Common myeloid progenitor, CD34-positive (primary cell): ENCODE results near the gene NOC3L.
"Not testable (repeated sequence)": the region's sequence is repeated elsewhere in the genome, so short reads cannot be mapped to it uniquely, and the experiment has no call there.

Experiments used
- CTCF ChIA-PET: fragments of 350-600 bp; sonication (Branson Sonifier 250); formaldehyde crosslinking; loops from one replicate; lab custom pipeline; 2021; ENCODE audit warnings: antibody characterized with exemption; lab: Charles Lee
- POLR2A ChIA-PET: fragments of 350-600 bp; sonication (Branson Sonifier 250); formaldehyde crosslinking; loops from one replicate; lab custom pipeline; 2021; ENCODE audit warnings: antibody characterized with exemption; lab: Charles Lee
- DNase-seq, 3 donors: peaks; one replicate each; pipeline versions ENCODE4 v3.0.0 to v3.0.0-alpha.2; 2013
- H3K27ac ChIP-seq, 2 experiments: 1 replicate in 1 of 2; 2 replicates in 1 of 2; pipeline ENCODE4 v1.7.0; 2013; ENCODE audit warnings: inconsistent platforms in 2 of 2, low read length in 2 of 2, mild to moderate bottlenecking in 2 of 2, low read depth in 1 of 2, moderate library complexity in 1 of 2; ENCODE audit not compliant: severe bottlenecking in 2 of 2, insufficient read depth in 1 of 2, poor library complexity in 1 of 2
- H3K27me3 ChIP-seq, 5 experiments: replicated peaks in 2 of 5; 1 replicate in 3 of 5; 2 replicates in 2 of 5; pipeline versions ENCODE4 v1.6.1 to v1.7.0; 2013; ENCODE audit warnings: low read length in 4 of 5, mild to moderate bottlenecking in 2 of 5, moderate library complexity in 2 of 5, inconsistent platforms in 1 of 5; ENCODE audit not compliant: insufficient read depth in 5 of 5, control insufficient read depth in 4 of 5
- H3K36me3 ChIP-seq, 4 experiments: 1 replicate in 2 of 4; 2 replicates in 2 of 4; pipeline versions ENCODE4 v1.6.1 to v1.7.0; 2013; ENCODE audit warnings: low read length in 3 of 4, control low read depth in 1 of 4, mild to moderate bottlenecking in 1 of 4; ENCODE audit not compliant: control insufficient read depth in 4 of 4, insufficient read depth in 4 of 4
- H3K4me1 ChIP-seq, 4 experiments: 1 replicate in 3 of 4; 2 replicates in 1 of 4; pipeline versions ENCODE4 v1.6.1 to v1.7.1; 2013; ENCODE audit warnings: low read length in 3 of 4, mild to moderate bottlenecking in 3 of 4, control low read depth in 1 of 4, inconsistent platforms in 1 of 4, moderate library complexity in 1 of 4; ENCODE audit not compliant: control insufficient read depth in 4 of 4, insufficient read depth in 4 of 4; ENCODE audit errors: control extremely low read depth in 1 of 4
- H3K4me3 ChIP-seq, 7 experiments: 1 replicate in 4 of 7; 2 replicates in 3 of 7; pipeline versions ENCODE4 v1.5.1 to v1.7.0; 2013; ENCODE audit warnings: mild to moderate bottlenecking in 7 of 7, low read length in 6 of 7, moderate library complexity in 6 of 7, inconsistent platforms in 2 of 7, low read depth in 2 of 7, control low read depth in 1 of 7; ENCODE audit not compliant: insufficient read depth in 4 of 7, control insufficient read depth in 1 of 7; ENCODE audit errors: extremely low read depth in 1 of 7
- H3K9me3 ChIP-seq, 5 experiments: 1 replicate in 4 of 5; 2 replicates in 1 of 5; pipeline versions ENCODE4 v1.6.1 to v1.7.1; 2013; ENCODE audit warnings: low read length in 4 of 5, mild to moderate bottlenecking in 2 of 5, inconsistent platforms in 1 of 5, low read depth in 1 of 5, moderate library complexity in 1 of 5; ENCODE audit not compliant: control insufficient read depth in 4 of 5, insufficient read depth in 2 of 5; ENCODE audit errors: control extremely low read depth in 1 of 5
- WGBS: methylation state at CpG from one replicate; pipeline ENCODE4 v1.1.5; 2013; ENCODE audit not compliant: insufficient coverage; 5-methylcytosine and 5-hydroxymethylcytosine counted together

NOC3L gene

DNA sequence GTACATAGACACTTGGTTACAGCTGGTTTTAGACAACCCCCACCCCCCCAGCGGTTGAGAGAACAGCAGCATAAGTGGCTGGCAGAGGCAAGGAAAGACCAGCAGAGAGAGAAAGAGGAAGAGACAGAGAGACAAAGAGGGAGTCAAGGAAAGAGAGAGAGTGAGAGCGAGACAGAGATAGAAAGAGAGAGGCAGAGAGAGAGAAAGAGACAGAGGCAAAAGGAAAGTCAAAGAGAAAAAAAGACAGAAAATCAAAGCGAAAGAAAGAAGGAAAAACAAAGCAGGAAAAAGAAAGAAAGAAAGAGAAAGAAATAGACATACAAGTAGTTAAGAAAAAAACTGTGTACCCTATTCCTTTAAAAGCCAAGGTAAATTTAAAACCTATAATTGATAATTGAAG, 23.0 kb upstream of the NOC3L start:
- CTCF ChIA-PET, H3K4me1 ChIP-seq, H3K9me3 ChIP-seq, DNase-seq, H3K27ac ChIP-seq, POLR2A ChIA-PET, H3K4me3 ChIP-seq, H3K36me3 ChIP-seq, H3K27me3 ChIP-seq: not testable (repeated sequence)
- WGBS: 100% methylated on average over 2 of the region's 3 CpGs

DNA sequence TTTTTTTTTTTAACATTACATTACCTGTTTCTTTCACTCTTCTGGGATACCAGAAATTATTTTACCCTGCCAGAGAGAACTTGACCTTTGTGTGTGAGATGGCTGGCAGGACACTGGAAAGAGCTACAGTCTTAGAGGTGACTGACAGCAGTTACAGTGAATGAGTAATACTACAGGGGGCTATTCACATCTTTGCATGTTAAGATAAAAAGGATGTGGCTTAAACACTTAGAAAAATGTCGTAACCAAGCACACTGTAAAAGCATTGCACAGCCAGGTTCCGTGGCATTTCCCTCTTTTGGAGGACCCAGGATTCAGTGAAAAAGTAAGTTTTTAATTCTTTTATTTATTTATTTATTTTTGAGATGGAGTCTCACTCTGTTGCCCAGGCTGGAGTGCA, 20.8 kb upstream of the NOC3L start:
- CTCF ChIA-PET: interaction anchor here (0.7 kb wide), 1 partner anchor 156 kb away, joined by 5 read pairs; no protein-coding TSS in a partner anchor
- Histone ChIP-seq H3K36me3 (no peaks in the 10 kb centered on the region), H3K27me3 (peaks cover 0 to 3% (median 0%) of the 10 kb centered on the region in 5 experiments), H3K27ac (no peak overlapping the region), H3K4me1 (no peaks in the 10 kb centered on the region), H3K4me3 (no peak overlapping the region), H3K9me3 (no peaks in the 10 kb centered on the region)
- POLR2A ChIA-PET: no interaction called here
- no CpG with 5 or more reads among the region's 2 CpGs for WGBS
- DNase-seq: no peak

GRCh38 chr10:94376865-94377264, 14.1 kb upstream of the NOC3L start:
- Histone ChIP-seq H3K4me1 (no peaks in the 10 kb centered on the region), H3K27ac (no peak overlapping the region), H3K27me3 (peaks cover 0 to 10% (median 2%) of the 10 kb centered on the region in 5 experiments), H3K36me3 (no peaks in the 10 kb centered on the region), H3K9me3 (no peaks in the 10 kb centered on the region), H3K4me3 (no peak overlapping the region)
- no peak for DNase-seq
- CTCF ChIA-PET: no interaction called here
- POLR2A ChIA-PET: no interaction called here
- WGBS: no CpG with 5 or more reads among the region's 2 CpGs

- peaks cover 0 to 10% (median 2%) of the 10 kb centered on the region in 5 experiments for H3K27me3 ChIP-seq
- CTCF ChIA-PET: interaction anchor here (0.7 to 1.0 kb wide), 2 partner anchors 11 to 401 kb away, joined by 3 read pairs; no protein-coding TSS in a partner anchor
- WGBS: 100% methylated on average over 1 of the region's 1 CpG
Observed at GRCh38 chr10:94375374-94375773, 12.6 kb upstream of the NOC3L start.

DNA sequence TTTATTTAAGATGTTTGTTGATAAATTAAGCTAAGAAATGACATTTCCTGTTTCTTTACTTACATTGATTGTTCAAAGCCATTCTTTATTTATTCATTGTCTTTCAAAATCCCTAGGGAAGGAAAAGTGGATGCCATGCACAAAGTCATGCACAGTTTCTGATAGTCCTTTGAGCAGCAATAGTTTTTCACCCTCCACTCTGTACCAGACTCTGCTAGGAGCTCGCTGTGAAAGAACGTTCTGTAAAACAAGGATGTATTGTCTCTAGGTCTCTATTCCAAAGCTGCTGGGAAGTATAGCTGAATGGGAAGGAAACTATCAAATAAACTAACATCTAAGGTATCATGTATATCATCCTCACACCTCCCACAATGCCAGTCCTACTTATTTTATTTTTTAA, 7.8 kb upstream of the NOC3L start:
- no peaks in the 10 kb centered on the region for H3K4me1 ChIP-seq
- no CpG with 5 or more reads among the region's 2 CpGs for WGBS
- no peaks in the 10 kb centered on the region for H3K36me3 ChIP-seq
- peaks cover 0 to 8% (median 3%) of the 10 kb centered on the region in 5 experiments for H3K27me3 ChIP-seq
- CTCF ChIA-PET: no interaction called here
- no peak overlapping the region for H3K27ac ChIP-seq
- DNase-seq: no peak
- H3K4me3 ChIP-seq: no peak overlapping the region
- POLR2A ChIA-PET: no interaction called here
- H3K9me3 ChIP-seq: no peaks in the 10 kb centered on the region

More at GRCh38 chr10:94375374-94375773, 12.6 kb upstream of the NOC3L start:
- Histone ChIP-seq H3K27ac (no peak overlapping the region), H3K4me3 (no peak overlapping the region), H3K9me3 (no peaks in the 10 kb centered on the region), H3K36me3 (no peaks in the 10 kb centered on the region), H3K4me1 (no peaks in the 10 kb centered on the region)
- DNase-seq: no peak
- POLR2A ChIA-PET: no interaction called here

DNA sequence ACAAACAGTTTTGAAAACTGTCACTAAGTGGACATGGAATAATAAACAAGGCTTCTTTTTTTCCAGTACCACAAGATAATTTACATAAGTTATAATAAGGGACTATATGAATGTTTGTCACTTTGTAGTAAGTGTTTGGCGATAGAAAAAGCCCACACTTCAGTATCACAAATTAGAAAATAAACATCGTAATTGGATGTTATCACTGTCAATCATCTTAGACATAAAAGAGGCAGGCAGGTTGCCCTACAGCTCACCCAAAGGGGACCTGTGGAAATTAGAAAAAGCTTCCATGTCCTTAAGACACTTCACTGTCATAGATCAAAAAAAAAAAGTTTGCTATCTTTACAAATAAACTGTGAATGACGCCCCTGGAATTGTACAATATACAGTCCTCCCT, 3.6 kb upstream of the NOC3L start:
- CTCF ChIA-PET: interaction anchor here (1.4 kb wide), 1 partner anchor 78 kb away, joined by 3 read pairs; no protein-coding TSS in a partner anchor
- Histone ChIP-seq H3K4me1 (peaks cover 8 to 14% (median 9%) of the 10 kb centered on the region in 4 experiments), H3K4me3 (no peak overlapping the region), H3K27ac (no peak overlapping the region), H3K36me3 (no peaks in the 10 kb centered on the region), H3K9me3 (no peaks in the 10 kb centered on the region), H3K27me3 (peaks cover 0 to 15% (median 6%) of the 10 kb centered on the region in 5 experiments)
- DNase-seq: peak in 1 of 3 donors; percentile 8
- 100% methylated on average over 1 of the region's 3 CpGs for WGBS
- POLR2A ChIA-PET: interaction anchor here (0.7 kb wide), 1 partner anchor 646 kb away, joined by 3 read pairs; no protein-coding TSS in a partner anchor

GRCh38 chr10:94364482-94364881, 1.7 kb upstream of the NOC3L start:
- Histone ChIP-seq H3K27ac (no peak overlapping the region), H3K27me3 (peaks cover 0 to 15% (median 6%) of the 10 kb centered on the region in 5 experiments), H3K36me3 (peaks cover 0 to 3% (median 1%) of the 10 kb centered on the region in 4 experiments), H3K4me1 (peaks cover 9 to 17% (median 11%) of the 10 kb centered on the region in 4 experiments), H3K4me3 (no peak overlapping the region), H3K9me3 (no peaks in the 10 kb centered on the region)
- CTCF ChIA-PET: interaction anchor here (1.1 to 1.3 kb wide), 2 partner anchors 10 to 12 kb away, joined by 3 read pairs; no protein-coding TSS in a partner anchor
- 100% methylated on average over 1 of the region's 1 CpG for WGBS
- DNase-seq: no peak
- POLR2A ChIA-PET: no interaction called here
